ENCODE data around the gene IKZF2.

IKZF2 gene

GRCh38 chr2:212949786-212950185 is 201.6 kb downstream of the IKZF2 start:
- DNase-seq, result no peak

Measured in NCI-H1694 (cell line).